ENCODE data around the gene CHD9. TPM values are rescaled to one million over a fixed set of nuclear protein-coding genes. Genes with fewer than 3 reads are reported as not detected.

The CHD9 gene
- total RNA-seq, 4 donors from 2014 or later = 49.2 to 85.7 (median 67.7) TPM

DNA sequence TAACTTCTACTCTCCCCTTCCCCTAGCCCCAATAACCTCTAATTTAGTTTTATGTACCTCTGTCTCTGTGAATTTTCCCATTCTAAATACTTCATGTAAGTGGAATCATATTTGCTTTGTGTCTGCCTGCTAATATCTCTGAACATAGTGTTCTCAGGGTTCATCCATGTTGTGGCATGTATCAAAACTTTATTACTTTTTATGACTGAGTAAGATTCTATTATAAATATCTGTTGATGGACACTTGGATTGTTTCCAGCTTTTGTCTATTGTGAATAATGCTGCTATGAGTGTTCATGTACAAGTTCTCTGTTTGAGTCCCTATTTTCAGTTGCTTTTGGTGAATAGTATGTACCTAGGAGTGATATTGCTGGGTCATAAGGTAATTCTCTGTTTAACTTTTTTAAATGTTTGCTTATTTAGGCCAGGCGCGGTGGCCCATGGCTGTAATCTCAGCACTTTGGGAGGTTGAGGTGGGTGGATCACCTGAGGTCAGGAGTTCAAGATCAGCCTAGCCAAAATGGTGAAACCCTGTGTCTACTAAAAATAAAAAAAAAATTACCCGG lies 92.8 kb downstream of the CHD9 start:
- no peak for TF ChIP-seq POLR2A (IDR thresholded peaks at IDR 0.05)
- TF ChIP-seq, protein P1, sequence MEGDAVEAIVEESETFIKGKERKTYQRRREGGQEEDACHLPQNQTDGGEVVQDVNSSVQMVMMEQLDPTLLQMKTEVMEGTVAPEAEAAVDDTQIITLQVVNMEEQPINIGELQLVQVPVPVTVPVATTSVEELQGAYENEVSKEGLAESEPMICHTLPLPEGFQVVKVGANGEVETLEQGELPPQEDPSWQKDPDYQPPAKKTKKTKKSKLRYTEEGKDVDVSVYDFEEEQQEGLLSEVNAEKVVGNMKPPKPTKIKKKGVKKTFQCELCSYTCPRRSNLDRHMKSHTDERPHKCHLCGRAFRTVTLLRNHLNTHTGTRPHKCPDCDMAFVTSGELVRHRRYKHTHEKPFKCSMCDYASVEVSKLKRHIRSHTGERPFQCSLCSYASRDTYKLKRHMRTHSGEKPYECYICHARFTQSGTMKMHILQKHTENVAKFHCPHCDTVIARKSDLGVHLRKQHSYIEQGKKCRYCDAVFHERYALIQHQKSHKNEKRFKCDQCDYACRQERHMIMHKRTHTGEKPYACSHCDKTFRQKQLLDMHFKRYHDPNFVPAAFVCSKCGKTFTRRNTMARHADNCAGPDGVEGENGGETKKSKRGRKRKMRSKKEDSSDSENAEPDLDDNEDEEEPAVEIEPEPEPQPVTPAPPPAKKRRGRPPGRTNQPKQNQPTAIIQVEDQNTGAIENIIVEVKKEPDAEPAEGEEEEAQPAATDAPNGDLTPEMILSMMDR (IDR thresholded peaks at IDR 0.05) = no peak
- no peak overlapping the region for H3K4me3 ChIP-seq (ENCODE audit: low read depth, poor library complexity, severe bottlenecking)
- WGBS, 2 donors = 90 to 94% methylated on average over 3 of the region's 3 CpGs
- intact Hi-C loops (cut with DNase I; ENCODE audit: low total_unique reads) = no loop called here
- no peak for DNase-seq (ENCODE audit: low spot score in 2 of 2)

DNA sequence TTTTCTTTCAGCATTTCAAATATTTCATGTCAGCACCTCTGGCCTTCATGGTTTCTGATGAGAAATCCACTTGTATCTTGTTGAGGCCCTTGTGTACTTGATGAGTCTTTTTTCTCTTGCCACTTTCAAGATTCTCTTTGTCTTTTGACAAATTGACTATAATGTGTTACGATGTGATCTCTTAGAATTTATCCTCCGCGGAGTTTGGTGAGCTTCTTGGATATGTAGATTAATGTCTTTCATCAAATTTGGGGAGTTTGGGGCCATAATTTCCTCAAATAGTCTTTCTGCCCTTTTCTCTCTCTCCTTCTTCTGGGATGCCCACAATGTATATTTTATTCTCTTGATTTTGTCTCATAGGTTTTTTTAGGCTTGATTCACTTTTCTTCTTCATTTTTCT lies 96.0 kb downstream of the CHD9 start:
- intact Hi-C loops (cut with DNase I; ENCODE audit: low total_unique reads) = no loop called here
- TF ChIP-seq, protein P1 (IDR thresholded peaks at IDR 0.05) = no peak
- no peak for TF ChIP-seq POLR2A (IDR thresholded peaks at IDR 0.05)
- DNase-seq (ENCODE audit: low spot score in 2 of 2) = no peak
- WGBS, 2 donors = 98 to 99% methylated on average over 3 of the region's 3 CpGs
- no peak overlapping the region for H3K4me3 ChIP-seq (ENCODE audit: low read depth, poor library complexity, severe bottlenecking)

DNA sequence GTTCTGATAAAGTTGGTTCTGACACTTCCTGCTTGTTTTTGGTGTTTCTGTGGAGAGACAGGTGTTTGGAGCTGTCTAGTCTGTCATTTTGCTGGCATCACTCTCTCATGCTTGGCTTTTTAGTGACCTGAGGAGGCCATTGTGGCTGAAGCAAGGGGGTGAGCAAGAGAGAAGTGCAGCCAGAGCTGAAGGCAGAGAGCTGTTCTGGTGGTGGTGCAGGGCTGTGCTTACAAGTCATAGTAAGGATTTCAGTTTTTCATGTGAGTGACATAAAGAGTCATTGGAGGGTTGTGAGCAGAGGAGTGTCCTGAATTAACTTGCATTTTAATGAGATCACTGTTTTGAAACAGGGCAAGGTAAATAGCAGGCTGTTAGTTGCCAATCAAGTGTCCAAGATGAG lies 97.5 kb downstream of the CHD9 start:
- TF ChIP-seq POLR2A (IDR thresholded peaks at IDR 0.05) = no peak
- TF ChIP-seq, protein P1 (IDR thresholded peaks at IDR 0.05) = no peak
- H3K4me3 ChIP-seq (ENCODE audit: low read depth, poor library complexity, severe bottlenecking) = no peak overlapping the region
- DNase-seq (ENCODE audit: low spot score in 2 of 2) = peak in 1 of 2 donors; percentile 20
- intact Hi-C loops (cut with DNase I; ENCODE audit: low total_unique reads) = no loop called here

DNA sequence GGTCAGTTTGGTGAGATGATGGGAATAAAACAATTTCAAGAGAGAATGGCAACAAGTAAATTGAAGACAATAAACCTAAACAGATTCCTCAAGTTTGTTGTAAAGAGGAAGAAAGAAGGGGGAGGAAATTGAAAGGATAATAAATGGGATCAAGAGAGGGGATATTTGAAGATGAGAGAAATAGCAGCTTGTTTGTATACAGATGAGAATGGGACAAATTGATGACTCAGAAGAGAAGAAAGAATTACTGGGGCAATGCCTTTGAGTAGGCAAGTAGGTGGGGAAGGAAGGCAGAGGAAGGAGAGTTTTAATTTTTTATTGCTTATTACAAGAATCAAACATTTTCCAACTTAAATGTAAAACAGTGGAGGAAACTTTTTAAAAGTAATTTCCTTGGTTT lies 98.3 kb downstream of the CHD9 start:
- DNase-seq (ENCODE audit: low spot score in 2 of 2) = no peak
- H3K4me3 ChIP-seq (ENCODE audit: low read depth, poor library complexity, severe bottlenecking) = no peak overlapping the region
- TF ChIP-seq POLR2A (IDR thresholded peaks at IDR 0.05) = no peak
- TF ChIP-seq, protein P1 (IDR thresholded peaks at IDR 0.05) = no peak
- intact Hi-C loops (cut with DNase I; ENCODE audit: low total_unique reads) = no loop called here

DNA sequence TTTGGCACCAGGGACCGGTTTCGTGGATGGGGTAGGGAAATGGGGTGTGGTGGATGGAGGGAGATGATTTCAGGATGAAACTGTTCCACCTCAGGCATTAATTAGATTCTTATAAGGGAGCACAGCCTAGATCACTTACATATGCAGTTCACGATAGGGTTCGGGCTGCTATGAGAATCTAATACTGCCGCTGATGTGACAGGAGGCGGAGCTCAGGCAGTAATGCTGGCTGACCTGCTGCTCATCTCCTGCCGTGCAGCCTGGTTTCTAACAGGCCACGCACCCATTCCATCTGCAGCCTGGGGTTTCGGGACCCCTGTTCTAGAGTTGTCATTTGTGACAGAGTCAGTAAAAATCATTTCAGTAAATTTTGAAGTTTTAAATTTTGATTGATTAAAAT lies 99.7 kb downstream of the CHD9 start:
- WGBS, 2 donors = 41 to 42% methylated on average over 9 of the region's 9 CpGs
- intact Hi-C loops (cut with DNase I; ENCODE audit: low total_unique reads) = no loop called here
- peak in 1 of 2 donors; percentile 56 for DNase-seq (ENCODE audit: low spot score in 2 of 2)
- TF ChIP-seq POLR2A (IDR thresholded peaks at IDR 0.05) = no peak
- TF ChIP-seq, protein P1 (IDR thresholded peaks at IDR 0.05) = no peak
- no peak overlapping the region for H3K4me3 ChIP-seq (ENCODE audit: low read depth, poor library complexity, severe bottlenecking)

DNA sequence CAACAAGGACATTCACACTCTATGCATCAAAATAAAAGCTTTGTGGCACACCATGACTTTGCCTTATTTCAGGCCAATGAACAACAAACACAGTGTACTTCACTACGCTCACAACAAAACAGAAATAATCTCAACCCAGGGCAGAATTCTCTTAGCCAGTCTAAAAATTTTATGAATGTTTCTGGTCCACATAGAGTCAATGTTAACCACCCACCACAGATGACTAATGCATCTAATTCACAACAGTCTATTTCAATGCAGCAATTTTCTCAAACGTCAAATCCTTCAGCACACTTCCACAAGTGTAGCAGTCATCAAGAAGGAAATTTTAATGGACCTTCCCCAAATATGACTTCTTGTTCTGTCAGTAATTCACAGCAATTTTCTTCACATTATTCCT lies 101.7 kb downstream of the CHD9 start:
- TF ChIP-seq, protein P1 (IDR thresholded peaks at IDR 0.05) = no peak
- TF ChIP-seq POLR2A (IDR thresholded peaks at IDR 0.05) = no peak
- 69 to 79% methylated on average over 2 of the region's 2 CpGs for WGBS, 2 donors
- intact Hi-C loops (cut with DNase I; ENCODE audit: low total_unique reads) = no loop called here

More for the DNA sequence above, 101.7 kb downstream of the CHD9 start:
- no peak for DNase-seq (ENCODE audit: low spot score in 2 of 2)
- no peak overlapping the region for H3K4me3 ChIP-seq (ENCODE audit: low read depth, poor library complexity, severe bottlenecking)
